CMK (cell line): ENCODE data around the gene SLC44A2.

Experiments used
- DNase-seq: peaks from one replicate; pipeline ENCODE4 v3.0.0-alpha.2; 2010; ENCODE audit warnings: low read depth

The SLC44A2 gene

GRCh38 chr19:10625003-10625761 lies at the start of gene SLC44A2:
TSS of gene SLC44A2 (plus strand) at chr19:10625553. CDS start at chr19:10625634, 81 bp downstream.
- DNase-seq, result no peak

- DNase-seq, result no peak
These were observed 47.4 kb upstream of the SLC44A2 start for GRCh38 chr19:10577951-10578350.

GRCh38 chr19:10580979-10581631 lies 44.2 kb upstream of the SLC44A2 start:
- no peak for DNase-seq

GRCh38 chr19:10582091-10582490 lies 43.3 kb upstream of the SLC44A2 start:
- DNase-seq, result no peak

- no peak for DNase-seq
These were observed 42.1 kb upstream of the SLC44A2 start for GRCh38 chr19:10583036-10583776.

- DNase-seq, result no peak
These were observed 39.0 kb upstream of the SLC44A2 start for GRCh38 chr19:10586396-10586795.

- DNase-seq, result no peak
These were observed 38.1 kb upstream of the SLC44A2 start, which contains the start of gene AP1M2 for GRCh38 chr19:10587022-10587838. TSS of gene AP1M2 (minus strand) at chr19:10587312. CDS start at chr19:10587231, 81 bp downstream.

GRCh38 chr19:10587839-10588150 lies 37.6 kb upstream of the SLC44A2 start:
- DNase-seq, result no peak

- DNase-seq, result no peak
These were observed 32.2 kb upstream of the SLC44A2 start for GRCh38 chr19:10593148-10593547.

- no peak for DNase-seq
These were observed 31.3 kb upstream of the SLC44A2 start for GRCh38 chr19:10593820-10594637.

GRCh38 chr19:10600149-10600548 lies 25.2 kb upstream of the SLC44A2 start:
- DNase-seq, result no peak

GRCh38 chr19:10601999-10602329 lies 23.4 kb upstream of the SLC44A2 start:
- DNase-seq, result no peak

- DNase-seq, result peak; percentile 56
These were observed 22.8 kb upstream of the SLC44A2 start for GRCh38 chr19:10602330-10603083.

- peak; percentile 31 for DNase-seq
These were observed 22.1 kb upstream of the SLC44A2 start for GRCh38 chr19:10603084-10603872.

- DNase-seq, result no peak
These were observed 21.4 kb upstream of the SLC44A2 start for GRCh38 chr19:10603873-10604459.

GRCh38 chr19:10604460-10604980 lies 20.8 kb upstream of the SLC44A2 start:
- DNase-seq, result no peak

GRCh38 chr19:10611907-10612306 lies 13.4 kb upstream of the SLC44A2 start:
- no peak for DNase-seq

GRCh38 chr19:10612499-10613119 lies 12.7 kb upstream of the SLC44A2 start:
- no peak for DNase-seq
